IgD-negative memory B cell (primary cell): Measurements from ENCODE around the gene SRBD1. TPM values are rescaled to one million over a fixed set of nuclear protein-coding genes. Genes with fewer than 3 reads are reported as not detected.
A peak's percentile ranks its signal among the peaks of the same experiment; 100 is the strongest.

Source experiments
- H3K27ac Mint-ChIP-seq, 3 donors: one replicate each; pipeline ENCODE4 v1.8.0; 2020 to 2022; ENCODE audit warnings: mild to moderate bottlenecking in 3 of 3, mixed read lengths in 3 of 3, moderate library complexity in 1 of 3
- H3K27me3 Mint-ChIP-seq: one replicate; pipeline ENCODE4 v1.8.0; 2021; ENCODE audit warnings: mixed read lengths
- H3K36me3 Mint-ChIP-seq: one replicate; pipeline ENCODE4 v1.8.0; 2020; ENCODE audit warnings: mild to moderate bottlenecking, mixed read lengths
- H3K4me1 Mint-ChIP-seq, 3 donors: one replicate each; pipeline ENCODE4 v1.8.0; 2020 to 2022; ENCODE audit warnings: mixed read lengths in 3 of 3, mild to moderate bottlenecking in 1 of 3
- H3K4me3 Mint-ChIP-seq, 4 donors: one replicate each; pipeline ENCODE4 v1.8.0; 2020 to 2022; ENCODE audit warnings: mild to moderate bottlenecking in 4 of 4, mixed read lengths in 4 of 4, moderate library complexity in 3 of 4
- H3K9me3 Mint-ChIP-seq, 3 donors: one replicate each; pipeline ENCODE4 v1.8.0; 2020 to 2021; ENCODE audit warnings: mixed read lengths in 3 of 3, mild to moderate bottlenecking in 1 of 3
- polyA plus RNA-seq: library from polyadenylated mRNA; unstranded; fragments of 300-500 nt; fragmentation: Illumina TruSeq; gene quantifications from one replicate; pipeline ENCODE4 v1.2.3, GENCODE V29; 2021

SRBD1 gene
- polyA plus RNA-seq, 1 donor from 2014 or later: 9.9 TPM

- Mint-ChIP-seq H3K4me3 (no peak overlapping the region), H3K4me1 (peaks cover 0 to 2% (median 2%) of the 10 kb centered on the region in 3 donors), H3K27me3 (no peaks in the 10 kb centered on the region), H3K27ac (no peak overlapping the region), H3K9me3 (peaks cover 0 to 2% (median 0%) of the 10 kb centered on the region in 3 donors), H3K36me3 (peaks cover 14% of the 10 kb centered on the region)
Measured at GRCh38 chr2:45460825-45461224, 150.2 kb downstream of the SRBD1 start.

GRCh38 chr2:45459860-45460259, 151.2 kb downstream of the SRBD1 start:
- H3K9me3 Mint-ChIP-seq: peaks cover 0 to 2% (median 0%) of the 10 kb centered on the region in 3 donors
- H3K4me3 Mint-ChIP-seq: no peak overlapping the region
- H3K4me1 Mint-ChIP-seq: peaks cover 0 to 2% (median 0%) of the 10 kb centered on the region in 3 donors
- no peak overlapping the region for H3K27ac Mint-ChIP-seq
- no peaks in the 10 kb centered on the region for H3K27me3 Mint-ChIP-seq
- peaks cover 12% of the 10 kb centered on the region for H3K36me3 Mint-ChIP-seq

GRCh38 chr2:45458909-45459563, 152.0 kb downstream of the SRBD1 start:
- H3K27ac Mint-ChIP-seq: no peak overlapping the region
- H3K4me3 Mint-ChIP-seq: no peak overlapping the region
- H3K36me3 Mint-ChIP-seq: peaks cover 12% of the 10 kb centered on the region
- no peaks in the 10 kb centered on the region for H3K27me3 Mint-ChIP-seq
- peaks cover 0 to 2% (median 0%) of the 10 kb centered on the region in 3 donors for H3K9me3 Mint-ChIP-seq
- peaks cover 0 to 2% (median 0%) of the 10 kb centered on the region in 3 donors for H3K4me1 Mint-ChIP-seq

GRCh38 chr2:45457211-45457945, 153.7 kb downstream of the SRBD1 start:
- H3K4me1 Mint-ChIP-seq: peaks cover 0 to 2% (median 0%) of the 10 kb centered on the region in 3 donors
- no peak overlapping the region for H3K27ac Mint-ChIP-seq
- H3K36me3 Mint-ChIP-seq: peaks cover 12% of the 10 kb centered on the region
- H3K4me3 Mint-ChIP-seq: no peak overlapping the region
- no peaks in the 10 kb centered on the region for H3K27me3 Mint-ChIP-seq
- H3K9me3 Mint-ChIP-seq: peaks cover 0 to 2% (median 0%) of the 10 kb centered on the region in 3 donors

GRCh38 chr2:45452866-45453265, 158.2 kb downstream of the SRBD1 start:
- H3K27ac Mint-ChIP-seq: no peak overlapping the region
- H3K4me1 Mint-ChIP-seq: no peaks in the 10 kb centered on the region
- H3K36me3 Mint-ChIP-seq: peaks cover 2% of the 10 kb centered on the region
- H3K4me3 Mint-ChIP-seq: no peak overlapping the region
- no peaks in the 10 kb centered on the region for H3K27me3 Mint-ChIP-seq
- no peaks in the 10 kb centered on the region for H3K9me3 Mint-ChIP-seq

- Mint-ChIP-seq H3K36me3 (peaks cover 6% of the 10 kb centered on the region), H3K4me1 (no peaks in the 10 kb centered on the region), H3K4me3 (no peak overlapping the region), H3K27me3 (no peaks in the 10 kb centered on the region), H3K9me3 (no peaks in the 10 kb centered on the region), H3K27ac (no peak overlapping the region)
Measured at GRCh38 chr2:45450634-45451033, 160.4 kb downstream of the SRBD1 start.

GRCh38 chr2:45448217-45448616, 162.8 kb downstream of the SRBD1 start:
- H3K9me3 Mint-ChIP-seq: no peaks in the 10 kb centered on the region
- H3K36me3 Mint-ChIP-seq: peaks cover 10% of the 10 kb centered on the region
- H3K4me1 Mint-ChIP-seq: peaks cover 0 to 6% (median 1%) of the 10 kb centered on the region in 3 donors
- no peaks in the 10 kb centered on the region for H3K27me3 Mint-ChIP-seq
- H3K4me3 Mint-ChIP-seq: no peak overlapping the region
- no peak overlapping the region for H3K27ac Mint-ChIP-seq

GRCh38 chr2:45446016-45446415, 165.1 kb downstream of the SRBD1 start:
- Mint-ChIP-seq H3K27me3 (no peaks in the 10 kb centered on the region), H3K27ac (no peak overlapping the region), H3K4me1 (peaks cover 2 to 11% (median 8%) of the 10 kb centered on the region in 3 donors), H3K36me3 (peaks cover 8% of the 10 kb centered on the region), H3K4me3 (no peak overlapping the region), H3K9me3 (no peaks in the 10 kb centered on the region)

- peaks cover 9% of the 10 kb centered on the region for H3K36me3 Mint-ChIP-seq
- no peaks in the 10 kb centered on the region for H3K27me3 Mint-ChIP-seq
- H3K27ac Mint-ChIP-seq: no peak overlapping the region
- H3K4me3 Mint-ChIP-seq: no peak overlapping the region
- H3K4me1 Mint-ChIP-seq: peaks cover 2 to 14% (median 11%) of the 10 kb centered on the region in 3 donors
- H3K9me3 Mint-ChIP-seq: no peaks in the 10 kb centered on the region
Measured at GRCh38 chr2:45445037-45445436, 166.0 kb downstream of the SRBD1 start.

GRCh38 chr2:45443012-45443411, 168.1 kb downstream of the SRBD1 start:
- peak overlapping the region in 1 of 3 donors; percentile 54 for H3K27ac Mint-ChIP-seq
- H3K36me3 Mint-ChIP-seq: peaks cover 10% of the 10 kb centered on the region
- no peak overlapping the region for H3K4me3 Mint-ChIP-seq
- H3K4me1 Mint-ChIP-seq: peaks cover 5 to 14% (median 11%) of the 10 kb centered on the region in 3 donors
- H3K27me3 Mint-ChIP-seq: no peaks in the 10 kb centered on the region
- peaks cover 0 to under 1% (median 0%) of the 10 kb centered on the region in 3 donors for H3K9me3 Mint-ChIP-seq

- H3K4me1 Mint-ChIP-seq: peaks cover 5 to 14% (median 11%) of the 10 kb centered on the region in 3 donors
- H3K27me3 Mint-ChIP-seq: no peaks in the 10 kb centered on the region
- H3K9me3 Mint-ChIP-seq: peaks cover 0 to 10% (median 5%) of the 10 kb centered on the region in 3 donors
- H3K36me3 Mint-ChIP-seq: peaks cover 16% of the 10 kb centered on the region
- no peak overlapping the region for H3K27ac Mint-ChIP-seq
- no peak overlapping the region for H3K4me3 Mint-ChIP-seq
Measured at GRCh38 chr2:45442026-45442425, 169.0 kb downstream of the SRBD1 start.

- peaks cover 15% of the 10 kb centered on the region for H3K36me3 Mint-ChIP-seq
- no peak overlapping the region for H3K4me3 Mint-ChIP-seq
- H3K9me3 Mint-ChIP-seq: peaks cover 0 to 10% (median 5%) of the 10 kb centered on the region in 3 donors
- H3K4me1 Mint-ChIP-seq: peaks cover 5 to 14% (median 11%) of the 10 kb centered on the region in 3 donors
- H3K27me3 Mint-ChIP-seq: no peaks in the 10 kb centered on the region
- H3K27ac Mint-ChIP-seq: no peak overlapping the region
Measured at GRCh38 chr2:45441571-45441970, 169.5 kb downstream of the SRBD1 start.

- Mint-ChIP-seq H3K9me3 (peaks cover 0 to 10% (median 5%) of the 10 kb centered on the region in 3 donors), H3K4me3 (no peak overlapping the region), H3K4me1 (peaks cover 5 to 14% (median 11%) of the 10 kb centered on the region in 3 donors), H3K27me3 (no peaks in the 10 kb centered on the region), H3K27ac (no peak overlapping the region), H3K36me3 (peaks cover 11% of the 10 kb centered on the region)
Measured at GRCh38 chr2:45439788-45440773, 171.0 kb downstream of the SRBD1 start.

GRCh38 chr2:45438872-45439665, 172.0 kb downstream of the SRBD1 start:
- peaks cover 12% of the 10 kb centered on the region for H3K36me3 Mint-ChIP-seq
- H3K4me3 Mint-ChIP-seq: no peak overlapping the region
- no peak overlapping the region for H3K27ac Mint-ChIP-seq
- peaks cover 5 to 14% (median 11%) of the 10 kb centered on the region in 3 donors for H3K4me1 Mint-ChIP-seq
- H3K9me3 Mint-ChIP-seq: peaks cover 0 to 10% (median 5%) of the 10 kb centered on the region in 3 donors
- no peaks in the 10 kb centered on the region for H3K27me3 Mint-ChIP-seq
